Measurements from ENCODE around the gene RIN3. TPM values are rescaled to one million over a fixed set of nuclear protein-coding genes. Genes with fewer than 3 reads are reported as not detected.

RIN3 gene
- total and polyA plus RNA-seq, 2 donors (not counting 3 experiments of a cell fraction or from before 2014, with no cell fraction given): 5.1 to 20.8 TPM

GRCh38 chr14:92579244-92579936, 65.8 kb downstream of the RIN3 start:
- no TSS peak for BruUV-seq (replicated peaks)
- DNase-seq (ENCODE audit: low read depth, low spot score): no peak

More at GRCh38 chr14:92579244-92579936, 65.8 kb downstream of the RIN3 start:
- FAIRE-seq: no peak
- CTCF ChIA-PET: no interaction called here
- no peaks in the 10 kb centered on the region for H4K20me1 ChIP-seq (replicated peaks; ENCODE audit: control insufficient read depth, extremely low read depth, insufficient read depth, low read length)
- TF ChIP-seq GATA2 (IDR thresholded peaks at IDR 0.05; ENCODE audit: insufficient read depth, insufficient read length, low read depth, low read length) (no peak), EZH2 (IDR thresholded peaks at IDR 0.05; ENCODE audit: borderline replicate concordance, low read depth, low read length, severe bottlenecking) (no peak), CTCF (IDR thresholded peaks at IDR 0.05; ENCODE audit: extremely low read depth in 1 of 2, insufficient read depth in 1 of 2, low read depth in 1 of 2, low read length in 2 of 2) (no peak), POLR2A (IDR thresholded peaks at IDR 0.05; ENCODE audit: low read depth, low read length) (no peak), POLR2AphosphoS5 (IDR thresholded peaks at IDR 0.05; ENCODE audit: insufficient read depth, low read depth, low read length) (no peak), JUN (IDR thresholded peaks at IDR 0.05; ENCODE audit: borderline replicate concordance, insufficient read depth, insufficient read length, low read depth) (no peak)
- no peak overlapping the region for H3K27ac ChIP-seq (ENCODE audit: insufficient read depth, low read depth, low read length)
- intact Hi-C loops (cut with micrococcal nuclease): no loop called here
- H2AFZ ChIP-seq (ENCODE audit: low read depth, low read length): no peak overlapping the region
- POLR2A ChIA-PET: no interaction called here
- dilution Hi-C loops (cut with MboI; ENCODE audit: extremely low pct_ligation_motif_present, low sequenced_read_pairs): no loop called here
- peaks cover 0 to 7% of the 10 kb centered on the region in 2 experiments for H3K36me3 ChIP-seq (ENCODE audit: control insufficient read depth in 2 of 2, extremely low read depth in 1 of 2, insufficient read depth in 2 of 2, low read length in 2 of 2)
- no peaks in the 10 kb centered on the region for H3K9me1 ChIP-seq (replicated peaks; ENCODE audit: control insufficient read depth, extremely low read depth, insufficient read depth, low read length)
- no peak overlapping the region for H3K4me2 ChIP-seq (ENCODE audit: insufficient read depth, low read length)
- no peak overlapping the region for H3K4me3 ChIP-seq (replicated peaks in 1 of 3; ENCODE audit: insufficient read depth in 1 of 3, low read depth in 1 of 3, low read length in 3 of 3)
- no peaks in the 10 kb centered on the region for H3K4me1 ChIP-seq (ENCODE audit: control insufficient read depth, extremely low read depth, insufficient read depth, low read length)
- H3K79me2 ChIP-seq (ENCODE audit: control insufficient read depth, insufficient read depth, low read length): no peaks in the 10 kb centered on the region
- no peaks in the 10 kb centered on the region for H3K9me3 ChIP-seq (replicated peaks; ENCODE audit: control insufficient read depth, insufficient read depth, low read length)
- H3K9ac ChIP-seq (replicated peaks; ENCODE audit: extremely low read depth, insufficient read depth, low read length): no peak overlapping the region
- H3K27me3 ChIP-seq (ENCODE audit: control insufficient read depth in 2 of 2, insufficient read depth in 2 of 2, low read length in 2 of 2): no peaks in the 10 kb centered on the region
